ENCODE data around the gene KCNK4.

The KCNK4 gene

DNA sequence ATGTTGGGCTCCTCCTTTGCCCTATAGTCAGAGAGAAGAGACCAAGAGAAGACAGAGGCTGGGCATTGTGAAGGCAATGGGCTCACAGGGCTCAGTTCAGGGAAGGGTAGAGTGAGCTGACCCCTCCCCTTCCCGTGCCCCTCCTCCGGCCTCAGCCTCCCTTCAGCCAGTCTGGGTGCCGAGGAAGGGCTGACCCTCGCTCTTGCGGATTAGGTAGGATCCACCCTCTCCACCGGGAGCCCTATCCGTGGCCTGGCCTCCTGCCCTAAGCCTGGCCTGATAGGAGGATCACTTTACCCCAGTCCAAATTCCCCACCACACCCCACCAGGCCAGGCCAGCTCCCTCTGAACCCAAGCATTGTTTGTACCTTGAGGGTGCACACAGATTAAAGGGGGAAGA lies 42.5 kb upstream of the KCNK4 start:
- Histone ChIP-seq H3K4me3 (ENCODE audit: low read length) (no peak overlapping the region), H3K9me3 (ENCODE audit: control insufficient read depth, low read length) (no peaks in the 10 kb centered on the region), H3K4me1 (ENCODE audit: control insufficient read depth, insufficient read depth, low read length) (peaks cover 44% of the 10 kb centered on the region), H3K36me3 (ENCODE audit: control insufficient read depth, insufficient read depth, low read length) (no peaks in the 10 kb centered on the region), H3K9ac (ENCODE audit: low read length) (no peak overlapping the region), H3K27me3 (ENCODE audit: control insufficient read depth, insufficient read depth, low read length) (peaks cover 5% of the 10 kb centered on the region)

DNA sequence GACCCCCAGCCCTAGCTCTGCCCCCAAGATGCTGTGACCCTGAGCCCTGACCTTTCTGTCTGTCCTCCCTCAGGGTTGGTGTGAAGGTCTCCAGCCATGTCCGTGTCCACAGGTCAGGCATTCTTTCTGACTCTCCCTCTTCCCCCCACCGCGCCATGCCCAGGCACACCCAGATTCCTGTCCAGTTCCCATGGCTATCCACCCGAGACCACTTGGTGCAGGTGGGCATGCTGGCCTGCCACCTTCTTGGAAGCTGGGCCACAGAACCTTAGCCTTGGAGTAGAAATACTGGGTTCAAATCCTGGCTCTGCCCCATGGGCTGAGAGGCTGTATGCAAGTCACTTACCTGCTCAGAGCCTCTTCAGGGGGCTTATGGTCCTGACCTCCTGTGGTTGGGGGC lies 42.1 kb upstream of the KCNK4 start:
- Histone ChIP-seq H3K27me3 (ENCODE audit: control insufficient read depth, insufficient read depth, low read length) (peaks cover 5% of the 10 kb centered on the region), H3K4me3 (ENCODE audit: low read length) (no peak overlapping the region), H3K4me1 (ENCODE audit: control insufficient read depth, insufficient read depth, low read length) (peaks cover 47% of the 10 kb centered on the region), H3K36me3 (ENCODE audit: control insufficient read depth, insufficient read depth, low read length) (no peaks in the 10 kb centered on the region), H3K9me3 (ENCODE audit: control insufficient read depth, low read length) (no peaks in the 10 kb centered on the region), H3K9ac (ENCODE audit: low read length) (no peak overlapping the region)

DNA sequence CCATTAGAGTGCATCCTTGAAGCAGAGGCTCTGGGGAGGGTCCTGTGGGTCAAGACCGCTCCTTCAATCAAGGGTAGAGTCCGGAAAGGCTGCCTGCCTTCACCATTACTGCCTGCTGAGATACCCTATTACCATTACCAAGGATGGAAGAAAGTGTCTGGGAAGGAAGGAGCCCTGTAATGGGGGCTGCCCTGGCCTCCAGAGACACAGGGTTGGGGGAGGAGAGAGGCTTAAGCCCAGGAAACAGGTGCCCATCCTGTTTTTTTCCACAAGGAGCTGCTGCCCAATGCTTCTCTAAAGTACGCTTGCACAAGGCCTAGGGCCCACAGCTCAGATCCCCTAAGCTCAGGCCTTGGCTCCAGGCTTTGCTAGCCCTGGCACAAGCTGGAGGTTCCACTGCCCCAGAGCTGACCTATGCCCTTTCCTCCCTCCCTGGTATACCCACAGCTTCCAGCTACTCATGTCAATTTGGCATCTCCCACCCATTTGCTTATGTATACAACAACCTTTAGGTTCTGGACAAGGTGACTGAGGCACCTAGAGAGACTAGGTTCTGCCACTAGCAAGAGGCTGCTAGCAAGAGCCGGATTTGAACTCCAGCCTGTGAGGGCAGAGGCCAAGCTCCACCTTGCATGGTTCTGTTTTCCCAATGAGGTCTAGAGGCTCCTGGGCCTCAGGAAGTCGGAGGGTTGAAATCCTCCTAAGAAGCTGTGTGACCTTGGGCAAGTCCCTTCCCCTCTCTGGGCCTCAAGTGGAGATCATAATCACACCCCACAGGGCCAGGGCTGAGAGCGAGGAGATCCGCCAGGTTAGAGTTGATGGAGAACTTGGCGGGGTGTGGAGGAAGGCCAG lies 41.3 kb upstream of the KCNK4 start:
- Histone ChIP-seq H3K9ac (ENCODE audit: low read length) (no peak overlapping the region), H3K4me1 (ENCODE audit: control insufficient read depth, insufficient read depth, low read length) (peaks cover 47% of the 10 kb centered on the region), H3K36me3 (ENCODE audit: control insufficient read depth, insufficient read depth, low read length) (peaks cover 2% of the 10 kb centered on the region), H3K27me3 (ENCODE audit: control insufficient read depth, insufficient read depth, low read length) (peaks cover 5% of the 10 kb centered on the region), H3K4me3 (ENCODE audit: low read length) (no peak overlapping the region), H3K9me3 (ENCODE audit: control insufficient read depth, low read length) (no peaks in the 10 kb centered on the region)

DNA sequence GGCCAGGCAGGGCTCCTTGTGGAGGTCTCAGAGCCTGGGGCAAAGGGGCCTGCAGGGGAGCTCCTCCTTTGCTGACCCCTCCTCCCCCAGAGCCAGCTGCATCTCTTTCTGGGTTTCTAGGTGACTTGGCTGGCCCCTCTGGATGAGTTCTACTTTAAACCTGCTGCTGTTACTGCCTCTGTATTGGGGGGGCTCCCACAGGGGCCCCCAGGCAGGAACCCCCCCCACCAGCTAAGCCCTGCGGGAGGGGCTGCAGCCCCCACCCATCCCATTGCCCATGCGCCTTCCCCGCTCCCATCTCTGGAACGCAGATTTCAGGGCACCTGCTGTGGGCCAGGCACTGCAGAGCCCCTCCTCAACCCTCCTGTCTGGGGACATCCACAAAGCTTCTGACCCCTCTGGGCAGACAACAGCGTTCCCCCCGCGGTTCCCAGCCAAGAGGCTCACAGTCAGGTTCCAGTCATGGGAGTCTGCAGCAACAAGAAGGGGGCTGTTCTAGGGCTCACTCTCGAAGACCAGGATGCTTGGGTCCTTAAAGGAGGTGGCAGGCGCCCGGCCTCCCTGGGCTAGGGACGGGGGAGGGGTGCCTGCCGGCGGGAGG lies 40.6 kb upstream of the KCNK4 start:
- no peaks in the 10 kb centered on the region for H3K9me3 ChIP-seq (ENCODE audit: control insufficient read depth, low read length)
- peaks cover 5% of the 10 kb centered on the region for H3K27me3 ChIP-seq (ENCODE audit: control insufficient read depth, insufficient read depth, low read length)
- H3K36me3 ChIP-seq (ENCODE audit: control insufficient read depth, insufficient read depth, low read length): peaks cover 8% of the 10 kb centered on the region
- peak overlapping the region; percentile 25 for H3K4me3 ChIP-seq (ENCODE audit: low read length)
- H3K4me1 ChIP-seq (ENCODE audit: control insufficient read depth, insufficient read depth, low read length): peaks cover 40% of the 10 kb centered on the region
- H3K9ac ChIP-seq (ENCODE audit: low read length): peak overlapping the region; percentile 55

DNA sequence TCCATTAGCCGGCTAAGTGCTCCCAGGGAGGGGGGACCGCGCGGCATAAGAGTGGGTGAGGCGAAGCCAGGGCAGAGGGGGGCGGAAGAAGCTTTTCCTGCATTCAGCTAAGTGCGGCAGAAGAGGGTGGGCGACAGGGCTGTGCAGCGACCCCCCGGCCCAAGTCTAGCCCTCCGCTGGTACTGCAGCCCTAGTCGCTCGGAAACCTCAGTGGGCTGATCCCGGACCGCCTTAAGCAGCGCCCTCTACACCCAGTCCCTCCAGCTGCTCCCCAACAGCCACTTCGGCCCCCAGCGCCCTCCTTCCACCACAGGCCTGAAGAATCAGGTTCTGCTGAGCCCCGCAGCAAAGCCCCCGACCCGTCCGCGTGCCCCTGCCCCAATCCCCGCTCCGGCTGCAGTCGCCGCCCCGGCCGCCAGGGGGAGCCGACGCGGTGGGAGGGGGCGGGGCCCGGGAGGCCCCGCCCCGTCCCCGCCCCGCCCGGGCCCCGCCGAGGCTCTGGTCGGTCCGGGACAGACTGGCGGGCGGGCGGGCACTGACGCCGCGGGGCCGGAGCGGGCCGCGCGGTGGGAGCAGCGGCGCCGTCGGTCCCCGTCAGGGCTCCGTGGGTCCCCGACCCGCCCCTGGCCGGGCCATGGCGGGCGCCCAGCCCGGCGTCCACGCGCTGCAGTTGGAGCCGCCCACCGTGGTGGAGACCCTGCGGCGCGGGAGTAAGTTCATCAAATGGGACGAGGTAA lies 39.9 kb upstream of the KCNK4 start, which contains the start of gene PLCB3:
Gene PLCB3, plus strand, starts transcription at position 515 of the 737 bp plus-strand sequence. Its CDS starts 120 bp downstream, at position 635.
- no peaks in the 10 kb centered on the region for H3K9me3 ChIP-seq (ENCODE audit: control insufficient read depth, low read length)
- peaks cover 5% of the 10 kb centered on the region for H3K27me3 ChIP-seq (ENCODE audit: control insufficient read depth, insufficient read depth, low read length)
- H3K4me3 ChIP-seq (ENCODE audit: low read length): peak within 1 kb of the TSS; percentile 65
- peak within 1 kb of the TSS; percentile 72 for H3K9ac ChIP-seq (ENCODE audit: low read length)
- H3K4me1 ChIP-seq (ENCODE audit: control insufficient read depth, insufficient read depth, low read length): peaks cover 34% of the 10 kb centered on the region
- H3K36me3 ChIP-seq (ENCODE audit: control insufficient read depth, insufficient read depth, low read length): peaks cover 14% of the 10 kb centered on the region

DNA sequence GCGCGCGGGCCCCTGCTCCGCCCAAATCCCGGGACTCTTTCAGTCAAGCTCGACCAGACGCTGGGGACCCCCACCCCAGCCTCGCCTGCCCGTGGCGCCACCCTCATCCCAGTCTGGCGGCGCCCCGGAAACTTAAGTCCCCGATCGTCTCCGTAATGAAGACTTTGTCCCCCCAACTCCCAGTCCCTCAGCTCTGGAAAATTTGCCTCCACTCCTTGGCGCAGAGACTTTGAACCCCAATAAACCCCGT lies 39.4 kb upstream of the KCNK4 start:
- Histone ChIP-seq H3K9ac (ENCODE audit: low read length) (peak overlapping the region; percentile 72), H3K36me3 (ENCODE audit: control insufficient read depth, insufficient read depth, low read length) (peaks cover 16% of the 10 kb centered on the region), H3K4me3 (ENCODE audit: low read length) (peak overlapping the region; percentile 65), H3K4me1 (ENCODE audit: control insufficient read depth, insufficient read depth, low read length) (peaks cover 34% of the 10 kb centered on the region), H3K27me3 (ENCODE audit: control insufficient read depth, insufficient read depth, low read length) (peaks cover 5% of the 10 kb centered on the region), H3K9me3 (ENCODE audit: control insufficient read depth, low read length) (no peaks in the 10 kb centered on the region)

DNA sequence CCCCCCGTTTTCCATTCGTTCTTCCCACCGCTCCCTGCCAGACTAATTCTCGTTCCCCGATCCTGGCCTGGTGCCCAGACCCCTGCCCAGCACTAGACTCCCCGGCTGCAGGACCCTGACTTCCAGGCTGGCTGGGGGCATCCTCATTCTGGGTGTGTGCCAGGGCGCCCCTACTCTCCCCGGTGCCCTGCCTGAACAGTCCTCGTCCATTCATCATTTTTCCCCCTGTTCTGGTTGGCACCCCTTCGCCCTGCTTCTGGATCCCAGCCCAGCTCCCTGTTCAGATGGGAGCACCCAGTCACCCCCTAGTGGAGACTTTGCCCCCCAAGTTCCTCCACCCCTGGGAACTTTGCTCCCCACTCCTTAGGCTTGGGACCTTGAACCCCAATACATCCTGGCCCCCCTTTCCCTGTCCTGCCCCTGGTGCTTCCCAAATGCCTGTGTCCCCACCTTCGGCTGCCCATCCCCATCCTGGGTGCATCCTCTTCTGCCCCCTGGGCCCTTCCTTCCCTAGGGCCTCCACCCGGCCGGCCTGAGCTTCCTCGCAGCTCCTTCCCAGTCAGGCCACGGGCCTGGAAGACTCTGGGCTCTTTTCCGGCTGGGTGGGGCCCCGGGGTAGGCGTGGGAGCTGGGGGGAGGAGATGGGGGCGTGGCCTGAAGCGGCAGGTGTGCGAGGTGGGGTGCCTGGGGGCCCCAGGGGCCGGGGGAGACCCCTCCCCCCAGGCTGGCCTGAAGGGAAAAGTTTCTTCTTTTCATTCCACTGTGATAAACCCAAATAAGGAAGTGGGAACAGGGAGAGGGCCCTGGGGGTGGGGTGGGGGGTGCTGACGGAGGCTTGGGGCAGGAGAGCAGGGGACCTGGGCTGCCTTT lies 38.9 kb upstream of the KCNK4 start:
- H3K36me3 ChIP-seq (ENCODE audit: control insufficient read depth, insufficient read depth, low read length): peaks cover 16% of the 10 kb centered on the region
- peaks cover 34% of the 10 kb centered on the region for H3K4me1 ChIP-seq (ENCODE audit: control insufficient read depth, insufficient read depth, low read length)
- peaks cover 5% of the 10 kb centered on the region for H3K27me3 ChIP-seq (ENCODE audit: control insufficient read depth, insufficient read depth, low read length)
- H3K4me3 ChIP-seq (ENCODE audit: low read length): peak overlapping the region; percentile 65
- H3K9ac ChIP-seq (ENCODE audit: low read length): peak overlapping the region; percentile 72
- no peaks in the 10 kb centered on the region for H3K9me3 ChIP-seq (ENCODE audit: control insufficient read depth, low read length)

DNA sequence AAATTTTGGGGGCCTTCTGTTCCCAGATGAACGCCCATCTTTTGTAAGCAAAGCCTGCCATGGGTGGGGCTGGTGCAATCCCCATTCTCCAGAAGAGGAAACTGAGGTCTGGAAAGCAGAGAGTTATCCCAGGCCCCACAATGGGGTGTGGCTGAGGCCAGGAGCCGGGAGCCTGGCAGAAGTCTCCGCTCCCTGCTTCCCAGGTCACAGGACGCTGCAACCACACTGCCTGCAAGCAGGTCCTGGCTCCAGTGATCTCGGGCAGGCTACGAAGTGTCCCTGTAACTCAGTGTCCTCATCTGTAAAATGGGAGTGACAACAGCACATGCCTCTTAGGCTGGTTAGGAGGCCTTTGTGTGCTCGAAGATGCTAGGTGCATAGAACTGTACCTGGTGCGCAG lies 38.1 kb upstream of the KCNK4 start:
- H3K4me1 ChIP-seq (ENCODE audit: control insufficient read depth, insufficient read depth, low read length): peaks cover 29% of the 10 kb centered on the region
- no peak overlapping the region for H3K4me3 ChIP-seq (ENCODE audit: low read length)
- H3K27me3 ChIP-seq (ENCODE audit: control insufficient read depth, insufficient read depth, low read length): peaks cover 5% of the 10 kb centered on the region
- H3K36me3 ChIP-seq (ENCODE audit: control insufficient read depth, insufficient read depth, low read length): peaks cover 16% of the 10 kb centered on the region
- H3K9me3 ChIP-seq (ENCODE audit: control insufficient read depth, low read length): no peaks in the 10 kb centered on the region
- peak overlapping the region; percentile 72 for H3K9ac ChIP-seq (ENCODE audit: low read length)

DNA sequence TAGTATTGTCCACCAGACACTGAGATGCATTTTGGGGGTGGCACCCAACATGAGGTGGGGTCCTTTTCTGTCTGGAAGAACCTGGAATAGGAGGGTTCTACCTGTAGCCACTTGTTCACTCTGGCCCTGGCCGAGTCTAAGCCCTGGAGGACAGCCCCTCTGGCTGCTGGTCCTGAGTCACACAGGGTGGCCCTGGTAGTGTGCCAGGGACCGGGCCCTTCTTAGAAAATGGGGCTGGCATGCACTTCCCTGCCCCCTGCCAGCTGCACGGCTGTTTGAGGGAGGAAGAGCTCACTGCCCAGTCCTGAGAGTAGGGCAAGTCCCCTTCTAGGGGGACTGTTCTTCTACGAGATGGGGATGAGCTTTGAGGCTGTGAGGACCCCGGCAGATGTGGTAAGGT lies 37.6 kb upstream of the KCNK4 start:
- Histone ChIP-seq H3K9ac (ENCODE audit: low read length) (peak overlapping the region; percentile 72), H3K4me3 (ENCODE audit: low read length) (no peak overlapping the region), H3K4me1 (ENCODE audit: control insufficient read depth, insufficient read depth, low read length) (peaks cover 29% of the 10 kb centered on the region)

DNA sequence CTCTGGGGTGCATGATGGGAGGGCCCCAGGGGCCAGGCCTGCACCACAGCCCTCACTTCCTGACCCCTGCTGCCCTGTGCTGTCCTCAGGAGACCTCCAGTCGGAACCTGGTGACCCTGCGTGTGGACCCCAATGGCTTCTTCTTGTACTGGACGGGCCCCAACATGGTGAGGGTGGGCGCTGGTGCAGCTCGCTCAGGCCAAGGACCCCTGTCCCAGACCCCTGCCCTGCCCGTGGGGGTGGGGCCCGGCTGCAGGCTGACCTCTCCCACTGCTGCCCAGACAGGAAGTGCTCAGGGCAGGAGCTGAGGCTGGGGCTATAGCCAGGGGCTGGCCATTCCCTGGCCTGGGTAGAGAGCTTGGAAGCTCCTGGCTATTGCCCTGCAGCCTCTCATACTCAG lies 36.8 kb upstream of the KCNK4 start:
- Histone ChIP-seq H3K4me1 (ENCODE audit: control insufficient read depth, insufficient read depth, low read length) (peaks cover 29% of the 10 kb centered on the region), H3K9me3 (ENCODE audit: control insufficient read depth, low read length) (no peaks in the 10 kb centered on the region), H3K4me3 (ENCODE audit: low read length) (no peak overlapping the region), H3K27me3 (ENCODE audit: control insufficient read depth, insufficient read depth, low read length) (peaks cover 5% of the 10 kb centered on the region), H3K36me3 (ENCODE audit: control insufficient read depth, insufficient read depth, low read length) (peaks cover 16% of the 10 kb centered on the region), H3K9ac (ENCODE audit: low read length) (no peak overlapping the region)

More for the DNA sequence above, 37.6 kb upstream of the KCNK4 start:
- Histone ChIP-seq H3K27me3 (ENCODE audit: control insufficient read depth, insufficient read depth, low read length) (peaks cover 5% of the 10 kb centered on the region), H3K36me3 (ENCODE audit: control insufficient read depth, insufficient read depth, low read length) (peaks cover 16% of the 10 kb centered on the region), H3K9me3 (ENCODE audit: control insufficient read depth, low read length) (no peaks in the 10 kb centered on the region)

DNA sequence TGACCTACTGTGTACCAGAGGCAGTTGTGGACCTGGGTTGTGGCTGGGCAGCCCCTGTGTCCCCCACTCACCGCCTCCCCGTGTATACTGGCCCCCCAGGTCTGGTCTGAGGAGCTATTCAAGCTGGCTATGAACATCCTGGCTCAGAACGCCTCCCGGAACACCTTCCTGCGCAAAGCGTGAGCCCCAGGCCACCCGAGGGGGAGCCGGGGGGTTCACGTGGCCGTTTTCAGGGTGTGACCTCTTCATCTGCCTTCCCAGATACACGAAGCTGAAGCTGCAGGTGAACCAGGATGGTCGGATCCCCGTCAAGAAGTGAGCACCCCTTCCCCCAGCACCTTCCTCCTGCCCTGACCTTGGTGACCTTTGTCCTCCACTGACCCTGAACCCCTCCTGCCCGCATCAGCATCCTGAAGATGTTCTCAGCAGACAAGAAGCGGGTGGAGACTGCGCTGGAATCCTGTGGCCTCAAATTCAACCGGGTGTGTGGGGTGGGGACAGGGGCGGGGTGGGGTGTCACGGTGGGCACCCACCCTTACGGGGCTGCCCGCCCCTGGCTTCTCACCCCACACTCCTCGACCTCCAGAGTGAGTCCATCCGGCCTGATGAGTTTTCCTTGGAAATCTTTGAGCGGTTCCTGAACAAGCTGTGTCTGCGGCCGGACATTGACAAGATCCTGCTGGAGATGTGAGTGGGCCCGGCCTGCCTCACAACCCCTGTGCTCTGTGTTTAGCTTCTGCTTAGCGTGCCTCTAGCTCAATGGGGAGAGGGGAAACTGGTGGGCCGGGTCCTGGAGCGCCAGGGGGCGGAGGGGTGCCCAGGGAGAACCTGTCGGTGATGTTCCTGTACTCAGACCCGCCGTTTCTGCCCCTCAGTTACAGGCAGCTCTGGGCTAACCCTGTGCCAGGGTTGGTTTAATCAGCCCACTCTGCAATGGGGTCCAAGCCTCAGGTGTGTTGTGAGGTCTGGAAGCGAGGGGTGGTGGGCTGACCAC lies 35.7 kb upstream of the KCNK4 start:
- H3K27me3 ChIP-seq (ENCODE audit: control insufficient read depth, insufficient read depth, low read length): peaks cover 5% of the 10 kb centered on the region
- H3K4me3 ChIP-seq (ENCODE audit: low read length): no peak overlapping the region
- no peaks in the 10 kb centered on the region for H3K9me3 ChIP-seq (ENCODE audit: control insufficient read depth, low read length)
- H3K36me3 ChIP-seq (ENCODE audit: control insufficient read depth, insufficient read depth, low read length): peaks cover 21% of the 10 kb centered on the region
- peaks cover 28% of the 10 kb centered on the region for H3K4me1 ChIP-seq (ENCODE audit: control insufficient read depth, insufficient read depth, low read length)
- no peak overlapping the region for H3K9ac ChIP-seq (ENCODE audit: low read length)

Data from mucosa of stomach (tissue), 1 donor.